Transverse colon (tissue), 3 donors: Measurements from ENCODE around the gene FGFR2.

ENCODE experiments used
- CTCF ChIP-seq, 5 experiments: fragments of 200-600 bp in 3 of 5; fragments of 450-650 bp in 2 of 5; sonication (generic) in 3 of 5; IDR thresholded peaks; 1 replicate in 2 of 5; 2 replicates in 3 of 5; pipeline ENCODE4 v1.5.1; 2016 to 2017; ENCODE audit warnings: antibody characterized with exemption in 5 of 5, inconsistent platforms in 3 of 5, mild to moderate bottlenecking in 2 of 5, moderate library complexity in 1 of 5
- EP300 ChIP-seq: sonication (generic); formaldehyde crosslinking; IDR thresholded peaks from one replicate; pipeline ENCODE4 v1.6.1; 2017; ENCODE audit warnings: antibody characterized with exemption, low read depth

GRCh38 chr10:121556918-121557573, 41.2 kb downstream of the FGFR2 start:
- no peak for TF ChIP-seq EP300
- TF ChIP-seq CTCF (IDR thresholded peaks at IDR 0.05), result no peak
